GM18870 (cell line): ENCODE measurements around the gene ARF6.
"Not testable (repeated sequence)": the region's sequence is repeated elsewhere in the genome, so short reads cannot be mapped to it uniquely, and the experiment has no call there.

Experiments used
- ATAC-seq: cut with Tn5 transposase; IDR thresholded peaks from one replicate; pipeline ENCODE4 v1.9.1; 2021; ENCODE audit warnings: moderate library complexity; ENCODE audit not compliant: unreplicated experiment

ARF6 gene

DNA sequence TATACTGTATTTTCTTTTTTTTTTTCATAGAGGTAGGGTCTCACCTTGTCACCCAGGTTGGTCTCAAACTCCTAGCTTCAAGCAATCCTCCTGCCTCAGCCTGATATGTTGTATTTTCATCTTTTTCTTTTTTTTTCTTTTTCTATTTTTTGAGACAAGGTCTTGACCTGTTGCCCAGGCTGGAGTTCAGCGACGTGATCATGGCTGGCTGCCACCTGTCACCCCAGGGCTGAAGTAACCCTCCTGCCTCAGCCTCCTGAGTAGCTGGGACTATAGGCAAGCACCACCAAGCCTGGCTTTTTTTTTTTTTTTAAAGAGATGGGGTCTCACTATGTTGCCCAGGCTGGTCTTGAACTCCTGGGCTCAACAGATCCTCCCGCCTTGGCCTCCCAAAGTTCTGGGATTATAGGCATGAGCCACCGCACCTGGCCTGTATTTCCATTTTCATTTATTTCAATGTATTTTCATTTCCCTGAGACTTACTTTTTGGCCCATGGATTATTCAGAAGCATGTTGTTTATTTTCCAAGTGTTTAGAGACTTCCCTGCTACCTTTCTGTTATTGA is 16.2 kb upstream of the ARF6 start:
- no peak for ATAC-seq

DNA sequence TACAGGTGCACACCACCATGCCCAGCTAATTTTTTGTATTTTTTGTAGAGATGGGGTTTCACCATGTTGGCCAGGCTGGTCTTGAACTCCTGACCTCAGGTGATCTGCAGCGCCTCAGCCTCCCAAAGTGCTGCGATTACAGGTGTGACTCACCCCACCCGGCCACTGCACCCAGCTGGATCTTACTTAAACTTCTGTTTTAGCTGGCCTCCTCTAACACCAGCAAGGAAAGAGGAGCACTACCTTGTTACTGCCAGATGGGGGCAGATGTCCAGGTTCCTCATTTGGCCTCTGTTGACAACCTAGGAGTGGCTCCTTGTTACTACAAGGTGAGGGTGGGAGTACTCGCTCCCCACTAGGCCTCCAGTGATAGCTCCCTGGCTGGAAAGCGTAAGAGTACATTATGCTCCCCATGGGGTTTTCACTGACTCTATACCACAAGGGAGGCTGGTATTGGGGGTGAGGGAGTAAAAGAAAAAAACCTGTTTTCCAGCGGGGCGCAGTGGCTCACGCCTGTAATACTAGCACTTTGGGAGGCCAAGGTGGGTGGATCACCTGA is 13.2 kb upstream of the ARF6 start:
- ATAC-seq: no peak

DNA sequence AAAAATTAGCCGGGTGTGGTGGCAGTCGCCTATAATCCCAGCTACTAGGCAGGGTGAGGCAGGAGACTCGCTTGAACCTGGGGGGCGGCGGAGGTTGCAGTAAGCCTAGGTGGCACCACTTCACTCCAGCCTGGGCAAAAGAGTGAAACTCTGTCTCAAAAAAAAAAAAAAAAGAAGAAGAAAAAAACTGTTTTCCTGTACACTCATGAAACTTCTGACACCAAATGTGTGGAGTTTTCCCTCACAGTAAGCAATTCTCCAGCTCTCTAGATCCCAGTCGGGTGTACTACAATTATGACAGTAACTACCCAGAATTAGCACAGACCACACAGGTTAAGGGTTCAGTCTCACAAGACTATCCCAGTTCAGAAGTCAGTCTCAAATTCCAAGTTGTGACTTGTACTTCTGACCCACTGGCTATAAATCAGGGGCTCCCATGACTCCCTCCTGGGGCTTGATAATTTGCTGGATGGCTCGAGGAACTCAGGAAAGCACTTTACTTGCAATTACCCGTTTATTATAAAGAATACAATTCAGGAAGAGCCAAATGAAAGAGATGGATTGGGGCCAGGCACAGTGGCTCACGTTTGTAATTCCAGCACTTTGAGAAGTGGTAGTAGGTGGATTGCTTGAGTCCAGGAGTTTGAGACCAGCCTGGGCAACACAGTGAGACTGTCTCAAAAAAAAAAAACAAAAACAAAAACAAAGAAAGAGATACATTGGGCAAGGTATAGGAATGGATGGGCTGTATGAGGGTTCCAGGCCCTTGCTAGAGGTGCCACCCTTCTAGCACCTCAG is 12.4 kb upstream of the ARF6 start:
- ATAC-seq: no peak

DNA sequence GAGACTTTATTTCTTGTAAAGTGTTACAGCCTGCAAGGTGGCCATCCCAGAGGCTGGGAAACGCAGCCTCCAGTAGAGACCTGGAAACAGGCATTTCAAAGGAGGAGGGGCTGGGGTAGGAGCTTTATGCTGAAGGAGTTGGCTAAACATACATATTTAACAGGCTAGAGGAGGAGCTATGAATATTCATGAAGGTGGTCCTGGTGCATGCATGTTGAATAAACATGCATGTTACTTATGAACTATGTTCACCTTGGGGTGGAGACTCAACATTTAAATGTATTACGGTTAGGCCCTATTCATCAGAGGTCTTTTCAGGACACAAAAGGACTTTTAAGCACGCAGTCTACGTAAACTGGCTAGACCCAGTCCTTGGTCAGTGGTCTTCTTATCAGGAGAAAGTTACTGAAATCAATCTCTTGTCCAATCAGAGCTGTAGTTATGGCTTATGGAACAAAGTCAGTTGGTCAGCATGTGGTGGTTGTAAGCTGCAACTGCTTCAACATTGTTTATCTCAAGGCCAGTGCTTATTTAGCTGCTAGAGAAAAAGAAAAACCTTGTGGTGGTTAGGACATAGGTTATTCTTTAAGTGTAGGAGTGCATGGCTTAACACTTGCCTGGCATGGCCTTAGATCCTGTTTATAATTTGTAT is 11.4 kb upstream of the ARF6 start:
- no peak for ATAC-seq

DNA sequence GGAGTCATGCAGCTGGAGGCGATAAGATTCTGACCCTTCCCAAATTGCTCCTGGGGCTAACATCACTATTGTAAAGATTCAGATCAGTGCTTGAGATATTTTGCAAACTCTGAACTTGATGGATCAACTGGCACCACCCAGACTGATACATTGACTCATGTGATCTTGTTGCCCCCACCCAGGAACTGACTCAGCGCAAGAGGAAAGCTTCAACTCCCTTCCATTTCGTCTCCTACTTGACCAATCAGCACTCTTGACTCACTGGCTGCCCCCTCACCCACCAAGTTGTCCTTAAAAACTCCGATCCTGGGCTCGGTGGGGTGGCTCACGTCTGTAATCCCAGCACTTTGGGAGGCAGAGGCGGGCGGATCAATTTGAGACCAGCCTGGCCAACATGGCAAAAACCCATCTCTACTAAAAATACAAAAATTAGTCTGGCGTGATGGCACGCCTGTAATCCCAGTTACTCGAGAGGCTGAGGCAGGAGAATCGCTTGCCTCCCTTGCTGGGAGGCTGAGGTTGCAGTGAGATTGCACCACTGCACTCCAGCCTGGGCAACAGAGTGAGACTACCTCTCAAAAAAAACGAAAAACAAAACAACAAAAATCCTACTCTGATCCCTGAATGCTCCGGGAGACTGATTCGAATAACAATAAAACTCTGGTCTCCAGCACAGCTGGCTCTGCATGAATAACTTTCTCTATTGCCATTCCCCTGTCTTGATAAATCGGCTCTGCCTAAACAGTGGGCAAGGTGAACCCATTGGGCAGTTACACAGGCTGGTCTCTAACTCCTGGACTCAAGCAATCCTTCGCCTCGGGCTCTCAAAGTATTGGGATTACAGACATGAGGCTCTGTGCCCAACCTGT is 9.8 kb upstream of the ARF6 start:
- ATAC-seq: no peak

DNA sequence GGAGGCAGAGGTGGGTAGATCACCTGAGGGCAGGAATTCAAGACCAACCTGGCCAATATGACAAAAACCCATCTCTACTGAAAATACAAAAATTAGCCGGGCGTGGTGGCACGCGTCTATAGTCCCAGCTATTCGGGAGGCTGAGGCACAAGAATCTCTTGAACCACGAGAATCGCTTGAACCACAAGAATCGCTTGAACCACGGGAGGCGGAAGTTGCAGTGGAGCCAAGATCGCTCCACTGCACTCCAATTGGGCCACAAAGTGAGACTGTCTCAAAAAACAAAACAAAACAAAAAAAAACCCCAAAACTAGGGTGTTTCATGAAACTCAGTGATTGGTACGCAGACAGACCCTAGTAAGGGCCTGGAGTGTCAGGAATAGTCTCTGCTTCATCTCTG is 6.4 kb upstream of the ARF6 start:
- no peak for ATAC-seq

DNA sequence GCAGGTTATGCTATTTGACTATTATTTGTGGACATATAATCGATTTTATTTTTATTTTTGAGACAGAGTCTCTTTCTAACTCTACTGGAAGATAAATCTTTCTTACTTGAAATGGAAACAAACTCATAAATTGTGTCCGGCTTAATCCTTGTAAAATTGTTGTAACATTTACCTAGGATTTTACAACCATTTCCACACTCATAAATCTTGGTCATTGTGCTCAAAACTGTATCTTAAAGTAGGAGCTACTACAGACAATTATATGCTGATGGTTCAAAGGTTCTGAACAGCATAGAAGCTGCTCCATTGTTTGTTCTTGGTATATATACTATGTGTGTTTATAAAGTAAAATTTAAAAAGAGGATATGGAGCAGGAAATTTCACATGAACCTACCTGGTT is 4.6 kb upstream of the ARF6 start:
- no peak for ATAC-seq

DNA sequence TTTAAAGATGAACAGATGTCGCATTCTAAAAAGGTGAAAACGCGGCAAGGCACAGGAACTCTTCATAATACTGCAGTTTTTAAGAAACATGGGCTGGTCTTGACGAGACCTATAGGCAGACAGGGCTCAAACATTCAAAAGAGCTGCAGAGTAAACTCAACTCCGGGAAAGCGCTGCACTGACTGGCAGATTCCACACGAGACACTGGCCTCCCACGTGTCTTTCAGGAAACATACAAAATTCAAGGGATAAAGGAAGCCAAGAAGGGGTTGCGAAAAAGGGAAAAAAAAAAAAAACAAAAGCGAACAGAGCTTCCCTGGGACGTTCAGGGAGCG is 614 bp upstream of the ARF6 start:
- ATAC-seq: peak; percentile 18

DNA sequence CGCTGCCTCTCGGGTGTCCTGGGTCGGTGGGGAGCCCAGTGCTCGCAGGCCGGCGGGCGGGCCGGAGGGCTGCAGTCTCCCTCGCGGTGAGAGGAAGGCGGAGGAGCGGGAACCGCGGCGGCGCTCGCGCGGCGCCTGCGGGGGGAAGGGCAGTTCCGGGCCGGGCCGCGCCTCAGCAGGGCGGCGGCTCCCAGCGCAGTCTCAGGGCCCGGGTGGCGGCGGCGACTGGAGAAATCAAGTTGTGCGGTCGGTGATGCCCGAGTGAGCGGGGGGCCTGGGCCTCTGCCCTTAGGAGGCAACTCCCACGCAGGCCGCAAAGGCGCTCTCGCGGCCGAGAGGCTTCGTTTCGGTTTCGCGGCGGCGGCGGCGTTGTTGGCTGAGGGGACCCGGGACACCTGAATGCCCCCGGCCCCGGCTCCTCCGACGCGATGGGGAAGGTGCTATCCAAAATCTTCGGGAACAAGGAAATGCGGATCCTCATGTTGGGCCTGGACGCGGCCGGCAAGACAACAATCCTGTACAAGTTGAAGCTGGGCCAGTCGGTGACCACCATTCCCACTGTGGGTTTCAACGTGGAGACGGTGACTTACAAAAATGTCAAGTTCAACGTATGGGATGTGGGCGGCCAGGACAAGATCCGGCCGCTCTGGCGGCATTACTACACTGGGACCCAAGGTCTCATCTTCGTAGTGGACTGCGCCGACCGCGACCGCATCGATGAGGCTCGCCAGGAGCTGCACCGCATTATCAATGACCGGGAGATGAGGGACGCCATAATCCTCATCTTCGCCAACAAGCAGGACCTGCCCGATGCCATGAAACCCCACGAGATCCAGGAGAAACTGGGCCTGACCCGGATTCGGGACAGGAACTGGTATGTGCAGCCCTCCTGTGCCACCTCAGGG is 679 bp downstream of the ARF6 start:
- ATAC-seq: peak; percentile 22

DNA sequence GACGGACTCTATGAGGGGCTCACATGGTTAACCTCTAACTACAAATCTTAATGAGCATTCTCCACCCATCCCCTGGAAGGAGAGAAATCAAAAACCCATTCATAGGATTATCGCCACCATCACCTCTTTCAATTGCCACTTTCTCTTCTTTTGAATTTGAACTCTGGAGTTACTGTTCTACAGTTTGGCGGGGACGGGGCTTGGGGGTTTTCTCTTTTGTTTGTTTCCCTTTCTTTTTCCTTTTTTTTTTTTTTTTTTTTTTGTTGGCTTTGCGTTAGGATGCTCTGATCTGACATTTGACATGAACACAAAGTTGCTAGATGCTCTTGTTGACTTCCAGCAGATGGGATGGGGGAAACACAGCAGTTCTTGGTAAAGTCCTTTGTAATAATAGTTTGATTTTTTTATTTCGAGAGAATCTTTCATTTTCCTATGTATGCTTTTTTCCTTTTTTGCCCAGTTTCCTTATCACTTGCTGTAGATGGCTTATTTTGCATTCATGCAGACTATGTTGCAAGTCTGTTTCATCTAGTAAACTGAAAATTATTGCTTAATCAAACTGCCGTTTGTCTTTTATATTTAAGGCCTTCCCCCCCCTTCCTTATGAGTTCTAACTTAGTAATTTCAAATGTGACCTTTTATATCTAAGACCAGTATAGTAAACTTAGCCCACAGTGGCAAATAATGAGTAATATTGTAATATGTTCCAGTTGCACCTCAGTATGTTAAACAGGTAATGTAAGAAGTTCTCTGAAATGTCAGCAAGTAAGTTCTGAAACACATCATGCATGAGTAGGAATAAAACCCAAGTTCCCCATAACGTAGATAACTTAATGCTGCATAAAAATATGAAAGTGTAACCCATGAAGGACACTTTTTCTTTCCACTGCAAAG is 1.6 kb downstream of the ARF6 start:
- not testable (repeated sequence) for ATAC-seq

DNA sequence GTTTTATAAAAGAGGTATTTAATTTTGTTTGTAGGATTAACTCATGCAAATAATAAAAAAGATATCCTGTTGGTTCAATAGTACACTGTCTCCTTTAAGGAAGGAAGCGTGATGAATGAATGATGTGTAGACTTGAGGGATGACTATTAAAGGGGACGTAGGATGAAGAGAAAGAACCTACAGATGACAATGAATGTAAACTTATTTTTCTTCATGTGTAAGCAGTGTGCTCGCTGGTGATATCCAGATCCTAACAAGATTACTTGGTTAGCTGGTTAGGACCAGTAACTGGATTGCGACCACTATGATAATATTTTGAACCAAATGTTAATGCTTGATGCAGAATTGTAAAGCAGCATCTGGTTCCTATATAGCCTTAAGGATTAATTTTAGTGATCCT is 2.6 kb downstream of the ARF6 start:
- no peak for ATAC-seq

DNA sequence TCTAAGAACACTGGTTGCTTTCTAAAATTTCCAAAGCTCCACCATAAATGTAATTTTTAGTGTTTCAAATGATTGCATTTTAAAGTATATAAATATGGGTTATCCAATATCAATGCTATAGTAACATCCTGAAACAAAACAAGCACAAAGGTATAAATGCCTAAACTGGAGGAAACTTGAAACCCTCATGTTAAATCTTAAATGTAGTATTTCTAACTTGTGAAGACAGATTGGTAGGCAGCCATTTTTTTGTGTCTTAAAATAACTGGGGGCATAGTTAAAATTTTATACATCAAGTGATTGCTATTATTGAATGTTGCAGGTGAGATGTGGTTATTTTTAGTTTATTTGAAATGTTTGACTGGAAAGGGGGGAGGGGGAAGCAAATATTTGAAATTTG is 3.4 kb downstream of the ARF6 start:
- ATAC-seq: not testable (repeated sequence)

DNA sequence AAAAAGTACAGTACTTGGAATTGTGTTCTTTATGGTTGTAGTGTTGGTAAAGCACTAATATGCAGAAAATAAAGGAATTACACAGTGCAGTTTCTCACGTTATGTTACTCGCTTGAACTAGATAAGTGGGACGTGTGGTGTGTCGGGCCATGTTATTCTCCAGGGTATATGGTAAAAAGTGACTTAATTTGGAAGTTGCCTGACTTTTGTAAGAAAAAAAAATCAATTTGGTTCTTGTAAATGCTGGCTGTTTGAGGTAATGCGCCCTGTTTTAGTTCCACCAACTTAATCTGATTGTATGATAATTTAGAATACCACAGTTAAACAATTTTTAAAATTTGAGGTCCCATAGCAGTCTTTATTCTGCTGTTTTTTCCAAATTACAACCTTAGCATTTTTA is 4.1 kb downstream of the ARF6 start:
- ATAC-seq: no peak

DNA sequence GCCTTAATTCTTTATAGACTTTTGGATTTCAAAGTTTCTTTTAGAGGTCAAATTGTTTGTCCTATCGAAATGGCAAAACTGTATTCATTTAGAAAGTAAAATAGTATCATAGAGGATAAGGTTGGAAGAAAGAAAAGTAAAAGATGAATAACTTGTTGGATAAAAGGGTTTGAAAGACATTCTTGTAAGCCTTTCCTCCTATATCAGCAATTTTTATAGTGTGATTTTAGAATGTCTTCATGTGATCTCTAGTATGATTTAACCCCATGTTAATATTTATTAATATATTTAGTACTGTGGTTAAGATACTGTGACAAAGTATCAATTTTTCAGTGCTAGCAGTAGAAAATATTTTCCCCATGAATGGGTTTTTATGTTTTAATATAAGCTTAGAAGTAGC is 4.5 kb downstream of the ARF6 start:
- no peak for ATAC-seq

DNA sequence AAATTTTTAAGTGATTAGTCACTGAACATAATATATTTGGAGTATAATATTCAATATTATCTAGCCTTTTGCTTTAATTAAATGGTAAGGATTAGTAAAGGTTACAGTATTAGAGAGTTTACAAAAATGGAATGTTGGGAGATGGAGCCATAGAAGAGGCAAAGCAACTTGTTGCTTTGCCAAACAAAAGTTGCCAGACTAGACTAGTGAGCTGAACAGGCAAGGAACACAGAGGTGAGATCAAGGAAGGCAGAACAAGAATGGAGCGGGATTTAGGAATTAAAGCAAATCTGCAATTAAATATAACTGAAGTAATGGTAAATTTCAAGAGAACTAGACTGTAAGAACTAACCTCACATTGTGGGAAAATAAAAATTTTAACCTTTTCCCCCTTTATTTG is 5.1 kb downstream of the ARF6 start:
- no peak for ATAC-seq

DNA sequence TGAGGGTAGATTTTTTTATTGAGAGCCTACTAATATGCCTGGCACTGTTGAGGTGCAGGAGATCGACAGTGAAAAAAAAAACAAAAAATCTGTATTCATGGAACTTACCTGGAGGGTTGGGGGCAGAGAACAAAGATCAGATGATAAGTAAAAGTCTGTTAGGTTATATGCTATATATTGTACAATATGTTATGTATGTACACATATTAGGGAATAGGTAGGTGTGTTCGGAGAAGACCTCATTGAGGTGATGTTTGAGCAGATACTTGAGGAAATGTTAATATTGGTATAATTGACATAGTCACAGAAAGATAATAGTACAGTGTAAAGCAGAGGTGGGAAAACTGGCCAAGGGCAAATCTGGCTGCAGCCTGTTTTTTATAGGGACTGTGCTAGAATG is 5.6 kb downstream of the ARF6 start:
- ATAC-seq: no peak

DNA sequence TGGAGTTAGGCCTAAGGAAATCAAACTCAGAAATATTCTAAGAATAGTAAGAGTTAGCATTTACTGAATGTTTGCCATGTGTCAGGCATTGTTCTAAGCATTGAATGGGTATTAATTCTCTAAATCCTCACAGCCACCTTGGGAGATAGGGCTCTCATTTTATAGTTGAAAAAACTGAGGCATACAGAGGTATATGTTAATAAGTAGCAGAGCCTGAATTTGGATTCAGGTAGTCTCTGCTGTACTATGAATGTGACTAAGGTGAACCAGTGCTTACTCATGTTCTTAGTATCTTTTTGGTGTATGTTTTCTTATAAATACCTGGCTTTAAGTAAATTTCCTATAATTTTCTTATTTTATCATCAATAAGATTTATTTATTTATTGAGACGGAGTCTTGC is 8.1 kb downstream of the ARF6 start:
- ATAC-seq: no peak

DNA sequence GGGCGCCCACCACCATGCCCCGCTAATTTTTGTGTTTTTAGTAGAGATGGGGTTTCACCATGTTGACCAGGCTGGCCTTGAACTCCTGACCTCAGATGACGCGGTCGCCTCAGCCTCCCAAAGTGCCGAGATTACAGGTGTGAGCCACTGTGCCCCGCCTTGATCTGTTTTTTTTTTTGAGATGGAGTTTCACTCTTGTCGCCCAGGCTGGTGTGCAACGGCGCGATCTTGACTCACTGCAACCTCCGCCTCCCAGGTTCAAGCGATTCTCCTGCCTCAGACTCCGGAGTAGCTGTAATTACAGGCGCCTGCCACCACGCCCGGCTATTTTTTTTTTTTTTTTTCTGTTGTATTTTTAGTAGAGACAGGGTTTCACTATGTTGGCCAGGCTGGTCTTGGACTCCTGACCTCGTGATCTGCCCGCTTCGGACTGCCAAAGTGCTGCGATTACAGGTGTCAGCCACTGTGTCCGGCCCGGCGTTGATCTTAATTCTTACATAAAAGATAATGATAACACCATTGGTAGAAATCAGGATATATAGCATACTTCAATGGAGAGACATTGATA is 9.9 kb downstream of the ARF6 start:
- not testable (repeated sequence) for ATAC-seq

DNA sequence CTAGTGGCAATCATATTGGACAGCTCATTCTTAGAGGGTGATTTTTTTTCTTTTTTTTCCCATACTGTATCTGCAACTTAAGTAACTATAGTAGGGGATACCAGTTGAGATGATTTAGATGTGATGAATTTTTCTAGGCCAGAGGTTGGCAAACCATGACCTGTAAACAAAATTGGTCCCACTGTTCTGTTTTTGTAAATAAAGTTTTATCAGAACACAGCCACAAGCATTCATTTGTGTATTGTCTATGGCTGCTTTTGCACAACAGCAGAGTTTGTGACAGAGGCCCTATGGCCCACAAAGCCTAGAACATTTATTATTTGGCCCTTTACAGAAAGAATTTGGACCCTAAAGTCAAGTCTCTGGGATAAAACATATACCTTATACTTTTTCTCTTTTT is 11.4 kb downstream of the ARF6 start:
- no peak for ATAC-seq
